CMK (cell line): Measurements from ENCODE around the gene MFSD8.
"Not testable (repeated sequence)": the region's sequence is repeated elsewhere in the genome, so short reads cannot be mapped to it uniquely, and the experiment has no call there.

Experiments used
- DNase-seq: peaks from one replicate; pipeline ENCODE4 v3.0.0-alpha.2; 2010; ENCODE audit warnings: low read depth

The MFSD8 gene

GRCh38 chr4:127965062-127965802, at the start of gene MFSD8, which contains the start of gene ABHD18:
TSS of gene MFSD8 (minus strand) at chr4:127965173. CDS start at chr4:127965133, 40 bp downstream.
TSS of gene ABHD18 (plus strand) at chr4:127965406. CDS start at chr4:127982956, 17,550 bp downstream.
- peak; percentile 98 for DNase-seq

DNA sequence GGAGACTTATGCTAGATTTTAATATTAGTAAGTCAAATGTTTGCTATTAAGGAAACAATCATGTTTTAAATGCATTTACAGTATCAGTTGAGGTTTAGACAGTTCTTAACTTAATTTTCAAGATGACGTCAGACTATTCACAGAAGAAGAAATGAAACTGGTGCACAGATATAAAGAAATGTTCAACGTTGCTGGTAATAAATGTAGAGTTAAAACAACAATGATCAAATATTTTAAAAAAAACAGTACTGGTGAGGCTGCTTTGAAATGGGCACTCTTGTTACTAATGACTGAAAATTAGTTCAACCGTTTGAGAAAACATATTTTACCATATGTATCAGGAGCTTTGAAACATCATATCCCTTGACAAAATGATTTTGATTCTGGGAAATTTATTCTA, 44.5 kb upstream of the MFSD8 start:
- DNase-seq = no peak

- DNase-seq = no peak
Observed at GRCh38 chr4:128006592-128006991, 41.6 kb upstream of the MFSD8 start.

- DNase-seq = no peak
Observed at GRCh38 chr4:127997534-127998388, 32.8 kb upstream of the MFSD8 start.

DNA sequence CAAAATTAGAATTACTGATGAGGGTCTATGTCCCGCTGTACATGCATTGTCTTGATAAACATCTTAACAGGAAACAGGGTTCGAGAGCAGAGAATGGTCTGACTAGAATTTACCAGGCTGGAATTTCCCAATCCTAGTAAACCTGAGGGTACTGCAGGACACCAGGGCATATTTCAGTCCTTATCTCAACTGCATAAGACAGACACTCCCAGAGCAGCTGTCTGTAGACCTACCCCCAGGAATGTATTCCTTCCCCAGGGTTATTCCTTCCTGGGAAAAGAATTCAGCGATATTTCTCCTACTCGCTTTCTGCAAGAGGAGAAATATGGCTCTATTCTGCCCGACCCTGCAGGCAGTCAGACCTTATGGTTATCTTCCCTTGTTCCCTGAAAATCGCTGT, 31.5 kb upstream of the MFSD8 start:
- DNase-seq = not testable (repeated sequence)

DNA sequence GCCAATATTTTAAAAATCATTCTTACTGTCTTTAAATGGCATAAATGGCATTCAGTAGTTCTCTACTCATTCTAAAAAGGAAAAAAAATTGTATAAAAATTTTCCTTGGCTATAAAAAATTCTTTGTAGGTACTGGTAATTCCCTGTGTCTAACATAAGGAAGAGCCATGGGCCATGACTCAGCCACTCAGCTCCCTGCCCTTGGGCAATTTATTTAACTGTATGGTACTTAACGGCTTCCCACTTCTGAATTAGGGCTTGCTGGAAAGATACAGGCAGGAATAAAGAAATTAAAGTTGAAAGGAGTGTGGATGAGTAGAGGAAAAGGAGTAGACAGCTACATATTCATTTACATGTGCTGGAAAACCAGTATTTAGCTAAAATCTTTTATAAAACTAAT, 30.8 kb upstream of the MFSD8 start:
- DNase-seq = no peak

GRCh38 chr4:127993151-127993550, 28.2 kb upstream of the MFSD8 start:
- no peak for DNase-seq

DNA sequence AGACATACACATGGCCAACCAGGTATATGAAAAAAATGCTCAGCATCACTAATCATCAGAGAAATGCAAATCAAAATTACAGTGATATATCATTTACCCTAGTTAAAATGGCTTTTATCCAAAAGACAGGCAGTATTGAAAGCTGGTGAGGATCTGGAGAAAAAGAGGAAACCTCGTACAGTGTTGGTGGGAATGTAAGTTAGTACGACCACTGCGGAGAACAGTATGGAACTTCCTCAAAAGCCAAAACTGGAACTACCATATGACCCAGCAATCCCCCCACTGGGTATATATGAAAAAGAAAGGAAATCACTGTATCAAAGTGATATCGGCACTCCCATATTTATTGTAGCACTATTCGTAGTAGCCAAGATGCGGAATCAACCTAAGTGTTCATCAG, 23.7 kb upstream of the MFSD8 start:
- no peak for DNase-seq

DNA sequence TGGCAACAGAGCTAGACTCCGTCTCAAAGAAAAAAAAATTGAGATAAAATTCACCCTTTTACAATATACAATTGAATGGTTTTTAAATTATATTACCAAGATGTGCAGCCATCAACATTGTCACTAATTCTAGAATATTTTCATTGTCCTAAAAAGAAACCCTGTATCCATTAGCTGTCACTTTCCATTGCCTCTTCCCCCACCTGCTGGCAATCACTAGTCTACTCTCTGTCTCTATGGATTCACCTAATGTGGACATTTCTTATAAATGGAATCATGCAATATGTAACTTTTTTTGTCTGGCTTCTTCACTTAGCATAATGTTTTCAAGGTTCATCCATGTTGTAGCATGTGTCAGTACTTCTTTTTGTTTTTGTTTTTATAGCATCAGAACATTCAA, 21.0 kb upstream of the MFSD8 start:
- no peak for DNase-seq

GRCh38 chr4:127982445-127982844, 17.5 kb upstream of the MFSD8 start:
- no peak for DNase-seq

DNA sequence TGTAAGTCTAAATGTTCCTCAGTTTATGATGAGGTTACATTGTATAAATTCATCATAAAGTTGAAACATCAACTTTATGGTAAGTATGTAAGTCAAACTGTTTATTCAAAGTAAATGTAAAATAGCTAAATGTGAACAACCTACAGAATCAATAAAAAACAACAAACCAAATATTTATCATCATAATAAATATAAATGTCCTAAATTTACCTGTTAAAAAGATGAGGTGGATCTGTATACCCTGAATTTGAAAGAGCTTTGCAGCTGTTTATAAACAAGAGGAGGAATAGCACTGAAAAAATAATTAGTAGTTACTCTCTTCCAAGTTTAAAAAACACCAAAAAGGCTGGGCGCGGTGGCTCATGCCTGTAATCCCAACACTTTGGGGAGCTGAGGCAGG, 14.0 kb upstream of the MFSD8 start:
- DNase-seq = no peak

DNA sequence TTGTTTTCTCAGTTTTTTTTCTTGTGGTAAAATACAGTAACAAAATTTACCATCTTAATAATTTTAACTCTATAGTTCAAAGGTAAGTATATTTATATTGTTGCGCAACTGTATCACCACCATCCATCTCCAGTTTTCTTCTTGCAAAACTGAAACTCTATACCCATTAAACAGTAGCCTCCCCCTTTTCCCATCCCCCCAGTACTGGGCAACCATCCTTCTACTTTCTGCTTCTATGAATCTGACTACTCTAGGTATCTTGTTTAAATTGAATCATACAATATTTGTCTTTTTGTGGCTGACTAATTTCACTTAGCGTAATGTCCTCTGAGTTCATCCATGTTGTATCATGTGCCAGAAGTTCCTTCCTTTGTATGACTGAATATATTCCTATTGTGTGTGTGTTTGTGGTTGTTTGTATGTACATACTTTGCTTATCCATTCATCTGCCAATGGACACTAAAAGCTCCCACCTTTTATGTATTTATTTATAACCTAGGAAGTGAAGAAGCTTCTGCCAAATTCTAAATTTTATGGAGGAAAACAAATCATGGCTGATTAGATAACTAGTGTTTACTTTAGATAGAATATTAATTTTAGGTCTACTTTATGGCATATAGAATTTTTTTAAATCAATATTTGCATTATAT, 10.3 kb upstream of the MFSD8 start:
- DNase-seq = no peak

- not testable (repeated sequence) for DNase-seq
Observed at GRCh38 chr4:127970925-127971324, 6.0 kb upstream of the MFSD8 start.

DNA sequence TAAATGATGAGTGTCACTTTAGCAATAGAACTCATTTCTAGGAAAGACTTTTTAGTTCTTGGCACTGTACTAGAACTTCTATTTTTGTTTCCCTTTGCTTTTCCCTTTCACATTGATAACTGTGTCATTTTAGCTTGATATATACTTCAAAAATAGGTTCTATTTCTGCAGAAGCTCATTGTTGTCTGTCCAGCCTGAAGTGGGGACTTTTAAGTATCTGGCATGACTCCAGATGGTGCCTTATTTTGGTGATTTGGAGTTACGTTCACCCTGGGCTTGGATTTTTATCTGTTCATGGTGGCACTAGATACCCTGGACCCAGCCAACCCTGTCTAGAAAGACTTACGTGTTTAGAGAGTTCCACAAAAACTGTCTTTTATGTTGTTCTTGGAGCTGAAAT, 3.6 kb upstream of the MFSD8 start:
- no peak for DNase-seq

GRCh38 chr4:127967141-127967775, 2.3 kb upstream of the MFSD8 start:
- DNase-seq = no peak

GRCh38 chr4:127965803-127966175, 816 bp upstream of the MFSD8 start:
- no peak for DNase-seq

GRCh38 chr4:127964426-127965061, 429 bp downstream of the MFSD8 start:
- not testable (repeated sequence) for DNase-seq

- DNase-seq = not testable (repeated sequence)
Observed at GRCh38 chr4:127963633-127964398, 1.2 kb downstream of the MFSD8 start.

DNA sequence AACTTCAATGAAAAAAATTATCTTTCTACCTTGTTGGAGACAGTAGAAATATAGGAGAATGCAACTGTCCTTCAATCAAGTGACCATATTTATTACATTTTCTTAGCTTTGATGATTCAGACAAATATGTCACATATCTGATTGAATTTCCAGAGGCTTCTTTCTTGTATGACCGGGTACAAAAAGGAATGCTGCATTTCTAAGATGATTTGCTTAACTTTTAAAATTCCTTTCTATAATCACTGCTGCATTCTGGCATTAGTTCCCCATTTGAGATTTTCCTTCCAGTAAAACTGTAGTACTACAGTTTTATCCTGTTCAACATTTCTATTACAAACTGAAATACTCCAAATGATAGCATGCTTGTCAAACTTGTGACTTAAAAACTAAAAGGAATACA, 5.2 kb downstream of the MFSD8 start:
- DNase-seq = no peak

GRCh38 chr4:127957105-127957504, 7.9 kb downstream of the MFSD8 start:
- DNase-seq = no peak

DNA sequence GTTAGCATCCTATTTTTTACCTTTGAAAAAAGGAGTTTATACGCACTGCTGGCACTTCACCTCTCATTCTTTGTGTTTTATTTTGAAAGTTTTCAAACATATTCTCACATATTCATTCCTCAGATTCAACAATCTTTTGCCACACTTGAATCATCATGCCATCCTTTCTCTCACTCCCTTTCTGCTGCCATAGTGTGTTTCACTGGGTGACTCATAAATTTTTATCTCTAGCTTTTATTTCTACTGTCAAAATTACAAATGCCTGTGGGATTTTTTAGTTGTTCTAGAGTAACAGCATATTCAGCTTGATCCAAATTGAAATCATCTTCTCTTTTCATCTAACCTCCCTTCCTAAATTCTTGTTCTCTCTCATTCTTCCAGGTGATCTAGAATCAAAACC, 28.0 kb downstream of the MFSD8 start:
- DNase-seq = no peak
